G401.6 (cell line): ENCODE results near the gene NMUR1.

Experiments
- FAIRE-seq: peaks from 2 replicates; lab custom pipeline; 2012; peaks lifted over from hg19 to GRCh38; lab: Jason Lieb, UNC

NMUR1 gene

DNA sequence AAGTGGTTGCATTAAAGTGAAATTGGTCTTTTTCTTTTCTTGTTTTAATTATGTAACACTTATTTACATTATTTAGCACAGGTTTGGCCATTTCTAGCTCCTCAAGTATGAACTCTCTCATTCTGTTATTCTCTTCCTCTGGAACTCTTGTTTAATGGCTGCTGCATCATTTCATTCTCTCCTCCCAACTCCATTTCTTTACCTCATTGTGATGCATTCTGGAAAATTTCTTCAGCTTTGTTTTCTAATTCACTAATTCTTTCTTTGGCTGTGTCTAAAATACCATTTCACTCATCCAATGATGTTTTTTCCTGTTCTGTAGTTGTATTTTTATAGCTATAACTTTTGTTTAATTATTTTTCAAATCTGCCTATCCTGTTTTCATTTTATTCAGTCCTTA is 22.5 kb upstream of the NMUR1 start:
- no peak for FAIRE-seq

DNA sequence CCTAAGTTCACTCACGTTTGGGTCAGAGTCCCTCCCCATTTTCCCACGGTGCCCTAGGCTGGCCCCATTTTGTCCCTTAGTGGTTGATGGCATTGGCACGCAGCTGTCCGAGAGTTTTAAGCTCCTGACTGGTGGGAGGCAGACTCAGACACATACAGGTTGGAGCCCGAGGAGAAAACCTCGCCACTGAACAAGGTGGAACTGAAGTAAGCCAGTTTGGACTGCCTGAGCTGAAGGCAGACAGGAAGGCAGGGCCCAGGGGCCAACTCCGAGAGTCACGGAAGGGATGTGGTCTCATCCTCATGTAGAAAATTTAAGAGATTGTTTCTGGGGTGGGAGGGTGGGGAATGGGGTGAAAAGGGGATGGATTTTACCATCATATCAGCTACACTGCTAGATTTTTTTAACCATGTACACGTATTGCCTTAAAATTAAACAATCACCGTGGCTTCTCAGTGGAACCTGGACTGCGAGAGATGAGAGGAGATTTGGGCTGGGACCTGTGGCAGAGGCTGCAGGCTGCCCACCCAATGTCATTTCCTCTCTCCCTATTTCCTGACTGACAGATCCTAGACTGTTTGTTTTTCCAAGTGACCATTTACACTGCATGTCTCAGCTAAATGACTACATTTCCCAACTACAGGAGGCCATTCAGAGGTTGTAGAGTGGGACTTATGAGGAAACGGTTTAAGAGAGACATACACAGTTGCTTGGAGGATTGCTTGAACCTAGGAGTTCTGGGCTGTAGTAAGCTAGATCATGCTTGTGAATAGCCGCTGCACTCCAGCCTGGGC is 19.4 kb upstream of the NMUR1 start:
- no peak for FAIRE-seq

DNA sequence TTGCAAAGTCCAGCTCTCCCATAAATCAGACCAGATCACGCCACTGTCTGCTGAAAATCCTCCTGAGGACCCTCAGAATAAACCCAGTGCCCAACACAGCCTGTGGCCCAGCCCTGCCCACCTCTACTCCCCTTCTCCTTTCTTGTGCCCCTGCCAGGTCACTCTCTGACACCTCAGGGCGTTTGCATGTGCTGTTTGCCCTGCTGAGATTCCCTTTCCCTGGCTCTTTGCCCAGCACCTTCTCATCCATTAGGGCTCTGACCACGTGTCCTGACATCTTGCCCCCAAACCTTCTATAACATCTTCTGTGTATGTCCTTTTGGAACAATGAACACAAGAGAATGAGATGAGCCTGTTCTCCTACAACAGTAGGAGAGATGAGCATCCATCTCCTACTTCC is 18.5 kb upstream of the NMUR1 start:
- no peak for FAIRE-seq

DNA sequence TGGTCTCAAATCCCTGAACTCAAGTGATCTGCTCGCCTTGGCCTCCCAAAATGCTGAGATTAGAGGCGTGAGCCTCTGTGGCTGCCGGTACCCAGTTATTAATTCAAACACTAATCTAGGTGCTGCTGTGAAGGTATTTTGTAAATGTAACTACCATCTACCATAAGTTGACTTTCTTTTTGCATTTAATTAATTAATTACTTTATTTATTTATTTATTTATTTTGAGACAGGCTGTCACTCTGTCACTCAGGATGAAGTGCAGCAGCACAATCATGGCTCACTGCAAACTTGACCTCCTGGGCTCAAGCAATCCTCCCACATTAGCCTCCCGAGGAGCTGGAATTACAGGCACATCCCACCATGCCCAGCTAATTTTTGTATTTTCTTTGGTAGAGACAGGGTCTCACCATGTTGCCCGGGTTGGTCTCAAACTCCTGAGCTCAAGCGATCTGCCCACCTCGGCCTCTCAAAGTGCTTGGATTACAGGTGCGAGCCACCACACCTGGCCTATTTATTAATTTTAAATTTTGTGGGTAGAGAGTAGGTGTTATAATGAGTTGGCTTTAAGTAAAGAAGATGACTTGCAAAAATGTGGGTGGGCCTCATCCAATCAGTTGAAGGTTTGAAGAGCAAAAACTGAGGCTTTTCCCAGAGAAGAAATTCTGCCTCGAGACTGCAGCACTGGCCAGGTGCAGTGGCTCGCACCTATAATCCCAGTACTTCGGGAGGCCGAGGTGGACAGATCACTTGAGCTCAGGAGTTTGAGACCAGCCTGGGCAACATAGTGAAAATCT is 17.3 kb upstream of the NMUR1 start:
- no peak for FAIRE-seq

DNA sequence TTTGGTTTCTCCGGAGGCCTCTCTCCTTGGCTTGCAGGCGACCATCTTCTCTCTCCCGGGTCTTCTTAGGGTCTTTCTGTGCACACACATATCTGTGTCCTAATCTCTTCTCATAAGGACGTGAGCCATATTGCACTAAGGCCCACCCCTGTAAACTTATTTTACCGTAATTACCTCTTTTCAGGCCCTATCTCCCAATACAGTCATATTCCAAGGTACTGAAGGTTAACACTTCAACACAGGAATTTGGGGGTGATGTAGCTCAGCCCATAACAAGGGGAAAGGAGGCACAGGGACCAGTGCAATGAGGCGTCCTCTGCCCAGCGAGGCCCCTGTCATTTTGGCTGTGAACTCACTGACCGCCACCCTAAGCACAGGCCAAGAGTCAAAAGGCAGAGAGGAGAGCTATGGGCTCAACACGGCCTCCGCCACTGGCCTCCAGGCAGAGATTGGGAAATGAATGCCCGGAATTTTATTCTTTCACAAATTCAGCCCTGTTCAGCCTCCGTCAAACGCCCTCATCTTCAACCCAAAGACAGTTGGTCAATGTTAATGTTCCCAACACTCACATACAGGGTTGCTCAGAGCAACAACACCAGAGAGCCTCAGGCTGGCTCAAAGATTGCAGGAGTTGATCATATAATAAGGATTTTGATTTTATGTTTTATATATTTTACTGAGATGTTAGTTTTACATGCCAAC is 15.9 kb upstream of the NMUR1 start:
- FAIRE-seq: no peak

DNA sequence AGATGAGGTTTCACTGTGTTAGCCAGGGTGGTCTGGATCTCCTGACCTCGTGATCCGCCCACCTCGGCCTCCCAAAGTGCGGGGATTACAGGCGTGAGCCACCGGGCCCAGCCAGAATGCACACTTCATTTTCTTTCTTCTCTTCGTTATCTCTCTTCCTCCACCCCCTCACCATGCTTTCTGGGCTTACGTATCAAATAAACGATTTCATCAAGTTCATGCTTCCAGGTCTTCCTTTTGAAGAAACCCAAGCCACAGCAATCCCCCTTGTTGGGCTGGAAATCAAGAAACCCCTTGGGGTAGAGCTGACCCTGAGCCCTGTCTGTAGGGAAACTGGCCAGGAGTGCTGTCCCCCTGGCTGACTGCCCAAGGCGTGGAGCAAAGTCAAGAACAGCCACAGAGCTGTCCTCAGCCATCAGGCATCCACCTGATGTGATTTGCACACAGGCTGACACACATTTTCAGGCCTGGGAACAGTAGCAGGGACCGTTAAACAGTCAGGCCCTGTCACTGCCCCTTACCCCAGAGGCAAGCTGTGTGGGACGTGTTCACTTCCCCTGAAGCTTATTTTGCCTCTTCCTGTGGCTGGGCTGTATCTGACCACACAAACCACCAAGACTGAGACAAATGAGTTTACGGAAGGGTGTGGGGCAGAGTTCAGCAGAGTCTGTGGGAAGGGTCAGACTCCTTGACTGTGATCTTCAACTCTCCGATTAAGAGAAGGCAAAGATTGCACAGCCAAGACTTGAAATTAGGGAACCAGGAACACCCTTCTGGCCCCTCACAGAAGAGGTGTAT is 15.1 kb upstream of the NMUR1 start:
- no peak for FAIRE-seq

DNA sequence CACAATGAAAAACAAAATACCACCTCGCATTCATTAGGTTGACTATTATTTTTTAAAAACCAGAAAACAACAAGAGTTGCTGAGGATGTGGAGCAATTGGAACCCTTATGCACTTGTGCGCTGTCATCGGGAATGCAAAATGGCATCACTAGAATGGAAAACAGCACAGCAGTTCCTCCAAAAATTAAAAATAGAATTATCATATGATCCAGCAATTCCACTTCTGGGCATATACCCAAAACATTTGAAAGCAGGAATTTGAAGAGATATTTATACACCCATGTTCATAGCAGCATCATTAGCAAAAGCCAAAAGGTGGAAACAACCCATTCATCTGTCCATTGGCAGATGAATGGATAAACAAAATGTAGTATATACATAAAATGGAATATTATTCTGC is 11.9 kb upstream of the NMUR1 start:
- FAIRE-seq: no peak

DNA sequence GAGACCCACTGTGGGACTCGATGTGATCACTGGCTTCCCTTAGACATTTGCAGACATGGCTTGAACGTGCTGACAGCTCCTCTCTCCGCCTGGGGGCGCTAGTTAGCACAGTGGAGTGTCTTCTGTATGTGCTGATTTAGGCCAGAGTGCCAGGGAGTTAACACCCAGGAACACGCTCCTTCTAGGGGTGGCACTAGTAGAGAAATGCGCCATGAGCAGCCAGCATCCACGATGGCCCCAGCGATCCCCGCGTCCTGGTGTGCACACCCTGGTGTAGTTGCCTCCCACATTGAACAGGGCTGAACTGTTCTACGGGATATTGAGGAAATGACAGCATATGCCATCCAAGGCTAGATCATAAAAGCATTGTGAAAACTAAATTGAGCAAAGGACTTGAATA is 11.4 kb upstream of the NMUR1 start:
- no peak for FAIRE-seq

DNA sequence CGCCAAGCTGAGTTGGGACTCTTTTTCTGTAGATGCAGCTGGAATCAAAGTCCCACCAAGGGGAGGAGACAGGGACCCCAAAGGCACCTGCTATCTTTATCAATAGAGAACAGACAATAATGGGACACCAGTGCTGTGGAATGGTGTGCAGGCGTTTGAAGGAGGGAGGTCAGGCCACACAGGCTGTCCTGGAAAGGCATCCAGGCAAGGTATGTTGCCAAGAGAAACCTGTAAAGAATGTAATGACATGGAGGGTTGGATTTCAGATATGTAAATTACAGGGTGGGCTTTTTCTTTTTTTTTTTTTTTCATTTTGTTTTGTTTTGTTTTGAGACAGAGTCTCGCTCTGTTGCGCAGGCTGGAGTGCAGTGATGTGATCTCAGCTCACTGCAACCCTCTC is 9.7 kb upstream of the NMUR1 start:
- FAIRE-seq: no peak

DNA sequence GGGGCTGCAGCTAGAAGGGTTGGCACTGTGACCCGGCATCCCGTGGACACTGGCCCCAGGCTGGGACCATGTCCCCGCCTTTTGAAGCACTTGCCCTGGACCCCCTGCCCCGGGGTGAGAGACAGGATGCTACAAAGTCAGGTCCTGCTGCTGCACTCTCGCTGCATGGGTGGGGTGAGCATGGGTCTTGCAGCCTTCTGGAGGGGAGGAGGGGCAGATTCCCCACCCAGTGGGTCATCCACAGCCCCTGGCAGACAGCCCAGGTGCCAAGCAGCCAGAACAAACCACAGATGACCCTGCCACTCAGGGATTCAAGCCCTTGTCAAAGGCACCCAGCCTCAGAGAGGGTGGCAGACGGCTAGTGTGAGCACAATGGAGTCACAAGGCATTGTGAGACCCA is 5.7 kb upstream of the NMUR1 start:
- no peak for FAIRE-seq

DNA sequence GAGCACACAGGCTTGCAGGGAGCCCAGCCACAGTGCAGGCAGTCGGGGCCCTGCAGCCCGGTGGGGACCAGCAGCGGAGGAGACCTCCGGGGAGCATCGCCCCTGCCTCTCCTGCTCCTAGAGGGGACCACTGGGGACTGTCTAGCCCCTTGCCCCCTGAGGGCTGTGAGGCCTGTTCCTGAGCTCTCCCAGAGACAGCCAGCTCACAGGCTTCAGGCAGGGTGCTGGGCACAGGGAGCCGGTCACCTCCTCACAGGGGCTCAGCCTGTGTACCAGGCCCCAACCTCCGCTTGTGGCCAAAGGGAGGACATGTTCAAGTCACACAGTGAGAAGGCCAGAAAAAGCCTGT is 3.5 kb upstream of the NMUR1 start:
- no peak for FAIRE-seq

DNA sequence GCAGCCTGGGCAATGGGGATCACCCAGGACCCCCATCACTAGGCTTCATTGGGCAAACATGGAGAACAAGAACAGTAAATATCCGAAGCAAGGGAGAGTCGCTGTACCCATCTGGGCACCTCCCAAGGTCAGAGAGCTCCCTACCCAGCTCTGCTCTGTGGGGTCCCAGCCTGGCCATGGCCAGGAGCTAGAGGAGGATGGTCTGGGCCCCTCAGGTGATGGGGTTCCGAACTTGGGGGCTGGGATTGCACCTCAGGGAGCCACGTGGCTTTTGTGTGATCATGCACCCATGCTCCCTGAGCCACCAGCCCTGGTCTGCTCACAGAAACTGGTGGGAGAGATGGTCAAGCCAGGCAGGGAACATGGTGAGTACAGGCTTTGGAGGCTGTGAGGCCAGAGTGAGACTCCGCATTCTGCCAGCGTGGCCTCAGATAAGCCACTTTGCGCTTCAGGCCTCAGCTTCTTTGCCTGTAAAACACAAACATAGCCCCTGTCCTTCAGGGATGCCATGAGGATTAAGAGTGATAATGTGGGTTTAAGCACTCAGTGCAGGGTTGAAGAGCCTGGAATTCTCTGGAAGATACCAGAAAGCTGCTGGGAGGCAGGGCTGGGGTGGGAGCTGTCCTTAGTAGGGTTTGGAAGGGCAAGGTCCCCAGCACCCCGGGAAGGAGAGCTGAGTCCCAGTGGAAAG is 3.0 kb upstream of the NMUR1 start:
- no peak for FAIRE-seq

DNA sequence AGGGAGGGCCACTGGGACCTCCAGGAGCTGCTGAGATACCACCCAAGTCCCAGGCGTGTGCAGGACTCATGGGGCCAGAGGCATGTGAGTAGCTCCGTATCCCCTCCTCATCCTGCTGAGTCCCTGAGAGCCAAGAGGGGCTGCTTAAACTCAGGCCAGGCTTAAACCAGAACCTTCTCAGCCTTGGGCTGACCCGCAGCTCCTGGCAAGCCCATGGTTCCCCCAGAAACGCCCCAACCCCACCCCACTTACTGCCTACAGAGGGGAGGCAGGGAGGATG is 2.5 kb upstream of the NMUR1 start:
- FAIRE-seq: no peak

DNA sequence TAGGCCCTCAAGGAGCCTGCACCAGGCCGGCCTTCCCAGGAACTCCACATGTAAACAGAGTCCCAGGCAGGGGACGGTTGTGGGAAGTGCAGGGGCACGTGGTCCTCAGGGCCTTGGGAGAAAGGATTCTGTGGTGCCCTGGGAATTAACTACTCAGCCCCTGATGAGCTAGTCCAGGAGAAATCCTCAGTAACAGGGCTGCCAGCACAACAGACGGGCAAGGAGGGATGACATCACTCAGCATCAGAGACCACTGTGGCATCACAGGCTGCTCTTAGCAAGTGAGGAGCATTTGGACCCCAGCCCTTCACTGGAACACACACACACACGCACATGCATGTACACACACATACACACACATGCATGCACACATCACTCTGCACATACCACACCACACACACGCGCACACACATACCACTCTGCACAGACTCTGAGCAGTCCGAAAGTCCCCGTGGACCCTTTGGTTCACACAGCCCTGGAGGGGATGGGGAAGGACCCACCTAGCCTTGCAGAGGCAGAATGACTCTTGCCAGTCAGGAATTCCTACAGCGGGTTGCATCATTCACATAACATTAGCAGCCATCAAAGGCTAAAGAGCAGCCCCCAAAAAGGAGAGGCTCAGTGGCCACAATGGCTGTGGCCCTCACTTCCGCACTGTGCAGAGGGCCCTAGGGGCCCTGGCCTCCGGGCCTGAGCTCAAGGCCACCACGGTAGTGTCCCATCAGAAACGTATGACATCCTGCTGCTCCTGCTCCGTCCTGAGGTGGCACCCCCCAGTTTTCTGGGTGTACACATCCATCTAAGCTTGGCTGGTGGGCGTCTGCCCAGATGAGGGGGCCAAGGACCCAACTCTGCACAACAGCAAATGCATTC is 1.9 kb upstream of the NMUR1 start:
- no peak for FAIRE-seq

DNA sequence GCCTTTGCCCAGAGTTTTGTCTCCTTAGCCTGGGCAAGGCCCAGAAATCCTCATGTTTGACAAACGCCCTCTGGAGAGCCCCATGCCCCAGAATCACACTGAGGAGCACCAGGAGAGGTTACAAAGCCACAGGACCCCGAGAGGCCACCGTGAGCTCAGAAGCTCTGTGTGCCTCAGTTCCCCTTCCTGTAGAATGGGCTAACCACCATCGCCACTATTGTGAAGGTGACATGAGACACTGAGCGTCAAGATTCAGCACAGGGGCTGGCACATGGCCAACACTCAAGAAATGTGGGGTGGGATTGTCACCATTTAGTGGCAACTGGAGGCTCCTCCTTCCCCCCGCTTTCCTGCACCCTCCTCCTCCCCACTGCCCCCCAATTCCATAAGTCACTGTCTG is 1.2 kb upstream of the NMUR1 start:
- FAIRE-seq: no peak

DNA sequence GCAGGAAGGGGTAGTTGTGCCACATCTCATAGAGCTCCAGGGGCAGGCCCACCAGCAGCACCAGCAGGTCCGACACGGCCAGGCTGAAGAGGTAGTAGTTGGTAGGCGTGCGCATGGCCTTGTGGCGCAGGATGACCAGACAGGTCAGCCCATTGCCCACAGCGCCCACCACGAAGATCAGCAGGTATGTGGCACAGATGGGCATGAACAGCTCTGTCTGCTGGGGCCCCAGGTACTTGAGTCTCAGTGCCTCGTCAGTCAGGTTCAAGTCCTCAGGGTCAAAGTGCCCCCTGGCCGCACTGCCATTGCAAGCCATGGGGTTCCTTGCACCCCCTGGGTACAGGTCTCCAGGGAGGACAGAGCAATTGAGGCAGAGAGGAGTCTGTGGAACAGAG is 1.6 kb downstream of the NMUR1 start:
- no peak for FAIRE-seq

DNA sequence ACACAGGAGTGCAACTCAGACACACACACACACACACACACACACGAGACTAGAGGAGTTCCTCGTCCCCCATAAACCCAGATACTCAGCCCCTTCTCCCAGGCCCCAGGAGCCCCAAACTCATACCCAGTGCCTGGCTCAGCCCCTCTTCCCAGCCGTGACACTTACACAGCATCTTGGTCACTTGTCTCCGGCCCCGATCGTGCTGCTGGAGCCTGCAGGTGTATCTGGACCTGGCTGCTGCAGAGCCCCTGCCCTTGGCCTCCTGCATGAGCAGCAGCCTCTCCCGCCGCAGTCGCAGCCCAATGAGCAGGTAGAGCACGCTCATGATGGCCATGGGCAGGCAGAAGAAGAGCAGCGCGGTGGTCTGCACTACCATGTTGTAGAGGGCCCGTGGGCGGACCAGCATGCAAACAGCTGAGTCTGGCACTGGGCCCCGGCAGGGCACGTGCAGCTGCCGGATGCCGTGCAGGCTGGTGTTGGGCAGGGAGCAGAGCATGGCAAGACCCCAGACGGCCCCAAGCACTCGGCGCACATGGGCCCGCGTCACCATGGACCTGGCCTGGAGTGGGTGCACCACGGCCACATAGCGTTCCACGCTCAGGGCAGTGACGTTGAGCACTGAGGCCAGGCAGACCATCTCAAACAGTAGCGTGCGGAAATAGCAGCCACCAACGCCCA is 2.1 kb downstream of the NMUR1 start:
- no peak for FAIRE-seq

DNA sequence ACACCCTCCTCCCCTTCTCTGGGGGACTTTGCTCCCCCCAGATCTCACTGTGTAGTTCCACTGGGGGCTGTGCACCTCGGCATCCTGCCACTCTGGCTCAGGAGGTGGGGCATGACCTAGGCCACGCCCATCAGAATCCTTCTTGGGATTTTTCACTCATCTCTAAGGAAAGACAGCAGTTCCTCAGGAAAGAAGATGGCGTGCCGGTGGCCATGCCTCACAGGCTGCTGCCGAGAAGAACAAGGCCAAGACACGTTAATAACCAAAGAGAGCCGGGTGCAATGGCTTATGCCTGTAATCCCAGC is 3.2 kb downstream of the NMUR1 start:
- FAIRE-seq: no peak

DNA sequence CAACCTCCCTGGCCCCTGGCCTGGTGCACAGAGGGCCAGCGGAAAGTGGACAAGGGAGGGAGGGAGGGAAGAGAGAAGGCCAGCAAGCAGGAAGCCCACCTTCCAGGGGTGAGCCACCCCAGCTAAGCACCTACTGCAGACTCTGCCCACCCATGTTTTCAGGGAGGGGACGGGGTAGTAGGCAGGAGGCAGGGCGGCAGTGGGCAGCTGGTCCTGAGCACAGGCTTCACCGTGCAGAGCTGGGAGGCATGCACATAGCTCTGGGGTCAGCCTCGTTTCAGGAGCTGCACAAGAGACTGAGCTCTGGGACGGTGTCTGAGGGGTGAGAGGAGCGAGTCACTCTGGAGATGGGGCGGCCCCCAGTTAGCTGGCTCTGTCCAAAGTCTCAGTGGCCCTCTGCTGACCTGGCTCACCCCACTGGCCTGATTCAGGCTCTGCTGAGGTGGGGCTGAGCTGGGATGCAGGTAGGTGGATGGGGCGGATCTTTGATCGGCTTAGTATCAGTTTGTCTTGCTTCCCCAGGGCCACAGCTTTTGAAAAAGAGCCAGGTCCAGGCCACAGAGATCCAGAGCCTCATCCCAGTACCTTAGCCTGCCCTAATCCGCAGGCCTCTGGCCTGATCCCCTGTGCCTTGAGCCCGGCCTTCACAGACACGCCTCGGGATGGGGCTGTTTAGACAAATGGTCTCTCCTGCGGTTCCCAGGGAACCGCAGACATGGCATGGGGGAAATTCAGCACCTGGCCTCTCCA is 3.7 kb downstream of the NMUR1 start:
- FAIRE-seq: no peak
